Activated naive CD8-positive, alpha-beta T cell treated with anti-CD3 and anti-CD28 coated beads, Interleukin-2, amount 10 ng/mL, durations not matched to agents 7 days and 5 days (primary cell): ENCODE data around the gene SRP19. TPM values are rescaled to one million over a fixed set of nuclear protein-coding genes. Genes with fewer than 3 reads are reported as not detected.
"Not testable (repeated sequence)": the region's sequence is repeated elsewhere in the genome, so short reads cannot be mapped to it uniquely, and the experiment has no call there.

Source experiments
- ATAC-seq: fragments of 150-1000 bp; cut with Tn5 transposase; one replicate; pipeline ENCODE4 v1.10.0; 2021; ENCODE audit warnings: low read depth, moderate library complexity
- POLR2A ChIA-PET: fragments of 350-600 bp; sonication (Branson Sonifier 250); formaldehyde crosslinking; loops from one replicate; lab custom pipeline; 2021; ENCODE audit warnings: antibody characterized with exemption; lab: Charles Lee
- DNase-seq: peaks from one replicate; pipeline ENCODE4 v3.0.0; 2021
- H3K27ac Mint-ChIP-seq: one replicate; pipeline ENCODE4 v1.8.0; 2022; ENCODE audit warnings: mild to moderate bottlenecking, mixed read lengths
- H3K27me3 Mint-ChIP-seq: one replicate; pipeline ENCODE4 v1.8.0; 2022; ENCODE audit warnings: mild to moderate bottlenecking, moderate library complexity, mixed read lengths
- H3K36me3 Mint-ChIP-seq: one replicate; pipeline ENCODE4 v1.8.0; 2021; ENCODE audit warnings: mild to moderate bottlenecking, mixed read lengths
- H3K4me1 Mint-ChIP-seq: one replicate; pipeline ENCODE4 v1.8.0; 2021; ENCODE audit warnings: mixed read lengths
- H3K4me3 Mint-ChIP-seq: one replicate; pipeline ENCODE4 v1.8.0; 2022; ENCODE audit warnings: mild to moderate bottlenecking, moderate library complexity, mixed read lengths
- H3K9me3 Mint-ChIP-seq: one replicate; pipeline ENCODE4 v1.8.0; 2021; ENCODE audit warnings: mixed read lengths
- total RNA-seq, 2 experiments: library from RNA; stranded (reverse); gene quantifications; one replicate each; pipeline ENCODE4 v1.2.3, GENCODE V29; 2021

Gene SRP19
- total RNA-seq, 2 experiments from 2014 or later = 51.2 to 57.0 TPM

- POLR2A ChIA-PET = interaction anchor here (1.4 kb wide), 1 partner anchor 67 kb away, joined by 3 read pairs; no protein-coding TSS in a partner anchor
- Mint-ChIP-seq H3K9me3 (peaks cover 5% of the 10 kb centered on the region), H3K4me3 (no peak overlapping the region), H3K27ac (no peak overlapping the region), H3K4me1 (peaks cover 2% of the 10 kb centered on the region), H3K27me3 (peaks cover 64% of the 10 kb centered on the region), H3K36me3 (peaks cover 13% of the 10 kb centered on the region)
- DNase-seq = no peak
- no peak for ATAC-seq
Measured at GRCh38 chr5:112854651-112855050, 6.4 kb upstream of the SRP19 start.

DNA sequence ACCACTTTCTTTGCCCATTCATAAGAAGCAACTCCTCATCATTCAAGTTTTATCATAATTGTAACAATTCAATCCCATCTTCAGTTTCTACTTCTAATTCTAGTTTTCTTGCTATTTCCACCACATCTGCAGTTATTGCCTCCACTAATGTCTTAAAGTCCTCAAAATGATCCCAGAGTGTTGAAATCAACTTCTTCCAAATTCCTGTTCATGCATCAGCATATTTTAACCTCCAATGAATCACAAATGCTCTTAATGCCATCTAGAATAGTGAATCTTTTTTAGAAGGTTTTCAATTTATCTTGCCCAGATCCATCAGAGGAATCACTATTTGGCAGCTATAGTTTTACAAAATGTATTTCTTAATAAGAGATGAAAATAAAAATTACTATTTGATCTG, 3.2 kb upstream of the SRP19 start:
- ATAC-seq (no peak), DNase-seq (no peak)
- peaks cover 13% of the 10 kb centered on the region for H3K36me3 Mint-ChIP-seq
- POLR2A ChIA-PET = interaction anchor here (0.7 kb wide), 1 partner anchor 15 kb away, joined by 3 read pairs; no protein-coding TSS in a partner anchor
- peaks cover 12% of the 10 kb centered on the region for H3K4me1 Mint-ChIP-seq
- H3K4me3 Mint-ChIP-seq = no peak overlapping the region
- H3K9me3 Mint-ChIP-seq = peaks cover 5% of the 10 kb centered on the region
- H3K27me3 Mint-ChIP-seq = peaks cover 48% of the 10 kb centered on the region
- H3K27ac Mint-ChIP-seq = no peak overlapping the region

- Mint-ChIP-seq H3K4me1 (peaks cover 24% of the 10 kb centered on the region), H3K4me3 (peak overlapping the region; percentile 96), H3K36me3 (peaks cover 14% of the 10 kb centered on the region), H3K27ac (peak overlapping the region; percentile 94), H3K27me3 (peaks cover 25% of the 10 kb centered on the region)
- not testable (repeated sequence) for DNase-seq, H3K9me3 Mint-ChIP-seq, ATAC-seq
- POLR2A ChIA-PET = interaction anchor here (1.0 to 2.1 kb wide), 9 partner anchors 10 to 116 kb away, joined by 3 to 15 read pairs (median 4); partner anchors contain the start of genes DCP2 and REEP5
Measured at GRCh38 chr5:112860571-112860928, 537 bp upstream of the SRP19 start.

GRCh38 chr5:112861638-112861985, 525 bp downstream of the SRP19 start:
- no peak for ATAC-seq
- Mint-ChIP-seq H3K4me1 (peaks cover 25% of the 10 kb centered on the region), H3K27me3 (peaks cover 14% of the 10 kb centered on the region), H3K36me3 (peaks cover 16% of the 10 kb centered on the region), H3K9me3 (no peaks in the 10 kb centered on the region), H3K27ac (peak overlapping the region; percentile 94), H3K4me3 (peak overlapping the region; percentile 96)
- POLR2A ChIA-PET = interaction anchor here (0.6 to 2.1 kb wide), 7 partner anchors 8 to 115 kb away, joined by 3 to 15 read pairs (median 5); partner anchors contain the start of genes DCP2 and REEP5
- DNase-seq = no peak

- ATAC-seq = no peak
- H3K9me3 Mint-ChIP-seq = no peaks in the 10 kb centered on the region
- H3K4me1 Mint-ChIP-seq = peaks cover 30% of the 10 kb centered on the region
- DNase-seq = no peak
- peak overlapping the region; percentile 96 for H3K4me3 Mint-ChIP-seq
- H3K36me3 Mint-ChIP-seq = peaks cover 19% of the 10 kb centered on the region
- H3K27ac Mint-ChIP-seq = peak overlapping the region; percentile 94
- H3K27me3 Mint-ChIP-seq = peaks cover 13% of the 10 kb centered on the region
- POLR2A ChIA-PET = interaction anchor here (2.1 kb wide), 2 partner anchors 17 to 60 kb away, joined by 6 to 15 read pairs; partner anchors contain the start of gene REEP5
Measured at GRCh38 chr5:112862085-112862484, 998 bp downstream of the SRP19 start.

- H3K27me3 Mint-ChIP-seq = no peaks in the 10 kb centered on the region
- DNase-seq (no peak), ATAC-seq (no peak)
- H3K4me1 Mint-ChIP-seq = peaks cover 31% of the 10 kb centered on the region
- H3K4me3 Mint-ChIP-seq = peak overlapping the region; percentile 96
- peaks cover 24% of the 10 kb centered on the region for H3K36me3 Mint-ChIP-seq
- POLR2A ChIA-PET = no interaction called here
- H3K27ac Mint-ChIP-seq = peak overlapping the region; percentile 6
- H3K9me3 Mint-ChIP-seq = no peaks in the 10 kb centered on the region
Measured at GRCh38 chr5:112863549-112863948, 2.5 kb downstream of the SRP19 start.

GRCh38 chr5:112865128-112865527, 4.0 kb downstream of the SRP19 start:
- Mint-ChIP-seq H3K4me1 (peaks cover 41% of the 10 kb centered on the region), H3K4me3 (no peak overlapping the region), H3K27ac (no peak overlapping the region), H3K9me3 (no peaks in the 10 kb centered on the region), H3K36me3 (peaks cover 27% of the 10 kb centered on the region), H3K27me3 (no peaks in the 10 kb centered on the region)
- POLR2A ChIA-PET = interaction anchor here (0.7 kb wide), 1 partner anchor 111 kb away, joined by 4 read pairs; the partner anchor contains the start of gene DCP2
- ATAC-seq (no peak), DNase-seq (no peak)

DNA sequence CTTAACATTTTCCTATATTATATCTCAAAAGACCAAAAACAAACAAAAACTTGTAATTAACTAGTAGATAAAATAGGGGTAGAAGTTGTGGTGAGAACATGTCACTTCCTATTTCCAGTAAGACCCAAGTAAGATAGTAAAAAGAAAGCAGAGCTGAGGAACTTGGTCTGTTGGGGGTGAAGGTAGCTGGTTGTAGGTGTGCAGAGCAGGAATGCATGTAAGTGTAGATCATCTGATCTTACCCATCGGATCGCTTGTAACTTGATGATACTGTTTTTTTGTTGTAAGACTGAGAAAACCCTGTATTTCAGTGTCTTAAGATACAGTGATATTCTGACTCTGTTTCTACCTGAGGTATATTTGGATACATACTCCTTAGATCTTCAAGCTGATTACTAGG, 5.7 kb downstream of the SRP19 start:
- Mint-ChIP-seq H3K36me3 (peaks cover 30% of the 10 kb centered on the region), H3K4me3 (peak overlapping the region; percentile 57), H3K4me1 (peaks cover 44% of the 10 kb centered on the region), H3K9me3 (no peaks in the 10 kb centered on the region), H3K27me3 (no peaks in the 10 kb centered on the region), H3K27ac (peak overlapping the region; percentile 82)
- no peak for DNase-seq
- POLR2A ChIA-PET = interaction anchor here (1.3 kb wide), 1 partner anchor 110 kb away, joined by 3 read pairs; the partner anchor contains the start of gene DCP2
- peak; percentile 50 for ATAC-seq

- peak overlapping the region; percentile 82 for H3K27ac Mint-ChIP-seq
- ATAC-seq = no peak
- DNase-seq = no peak
- H3K9me3 Mint-ChIP-seq = no peaks in the 10 kb centered on the region
- peaks cover 32% of the 10 kb centered on the region for H3K36me3 Mint-ChIP-seq
- no peaks in the 10 kb centered on the region for H3K27me3 Mint-ChIP-seq
- H3K4me3 Mint-ChIP-seq = peak overlapping the region; percentile 7
- peaks cover 44% of the 10 kb centered on the region for H3K4me1 Mint-ChIP-seq
- POLR2A ChIA-PET = interaction anchor here (1.2 to 1.3 kb wide), 2 partner anchors 54 to 109 kb away, joined by 3 to 5 read pairs; partner anchors contain the start of gene DCP2
Measured at GRCh38 chr5:112867411-112867810, 6.3 kb downstream of the SRP19 start.

DNA sequence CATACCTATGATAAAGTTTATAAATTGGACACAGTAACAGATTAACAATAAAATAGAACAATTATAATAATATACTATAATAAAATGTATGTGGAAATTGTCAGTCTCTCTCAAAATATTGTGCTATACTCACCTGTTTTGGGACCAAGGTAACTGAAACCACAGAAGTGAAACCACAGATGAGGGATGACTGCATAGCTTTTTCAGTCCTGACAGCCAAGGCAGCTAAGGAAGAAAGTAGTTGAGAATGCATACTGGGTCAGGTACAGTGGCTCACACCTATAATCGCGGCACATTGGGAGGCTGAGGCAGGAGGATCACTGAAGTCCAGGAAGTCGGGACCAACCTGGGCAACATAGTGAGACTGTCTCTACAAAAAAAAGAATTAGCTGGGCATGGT, 8.9 kb downstream of the SRP19 start:
- Mint-ChIP-seq H3K4me1 (peaks cover 43% of the 10 kb centered on the region), H3K9me3 (no peaks in the 10 kb centered on the region), H3K4me3 (no peak overlapping the region), H3K36me3 (peaks cover 32% of the 10 kb centered on the region), H3K27me3 (no peaks in the 10 kb centered on the region), H3K27ac (peak overlapping the region; percentile 73)
- POLR2A ChIA-PET = interaction anchor here (0.5 to 2.0 kb wide), 5 partner anchors 9 to 106 kb away, joined by 3 to 5 read pairs (median 3); partner anchors contain the start of genes DCP2, REEP5 and SRP19
- peak; percentile 46 for ATAC-seq
- no peak for DNase-seq

DNA sequence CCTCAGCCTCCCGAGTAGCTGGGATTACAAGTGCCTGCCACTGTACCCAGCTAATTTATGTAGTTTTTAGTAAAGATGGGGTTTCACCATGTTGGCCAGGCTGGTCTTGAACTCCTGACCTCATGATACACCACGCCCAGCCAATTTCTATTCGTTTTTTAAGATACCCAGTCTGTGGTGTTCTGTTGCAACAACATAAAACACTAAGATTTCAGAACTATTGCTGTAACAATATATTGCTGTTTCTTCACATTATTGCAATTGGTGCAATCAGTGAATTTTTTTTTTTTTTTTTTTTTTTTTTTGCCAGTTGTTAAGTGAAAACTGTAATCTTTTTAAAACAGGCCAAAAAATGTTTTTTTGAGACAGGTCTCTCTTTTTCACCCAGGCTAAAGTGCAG, 9.9 kb downstream of the SRP19 start:
- no peak for ATAC-seq
- POLR2A ChIA-PET = interaction anchor here (2.0 kb wide), 1 partner anchor 105 kb away, joined by 5 read pairs; the partner anchor contains the start of gene DCP2
- H3K36me3 Mint-ChIP-seq = peaks cover 30% of the 10 kb centered on the region

GRCh38 chr5:112876362-112876761, 15.3 kb downstream of the SRP19 start:
- ATAC-seq (no peak), DNase-seq (no peak)
- peaks cover 50% of the 10 kb centered on the region for H3K4me1 Mint-ChIP-seq
- no peak overlapping the region for H3K27ac Mint-ChIP-seq
- peaks cover 34% of the 10 kb centered on the region for H3K36me3 Mint-ChIP-seq
- H3K4me3 Mint-ChIP-seq = no peak overlapping the region
- POLR2A ChIA-PET = interaction anchor here (1.4 kb wide), 1 partner anchor 48 kb away, joined by 3 read pairs; no protein-coding TSS in a partner anchor
- H3K27me3 Mint-ChIP-seq = no peaks in the 10 kb centered on the region
- no peaks in the 10 kb centered on the region for H3K9me3 Mint-ChIP-seq

More for the DNA sequence above, 9.9 kb downstream of the SRP19 start:
- no peaks in the 10 kb centered on the region for H3K27me3 Mint-ChIP-seq
- H3K9me3 Mint-ChIP-seq = no peaks in the 10 kb centered on the region
- H3K4me1 Mint-ChIP-seq = peaks cover 43% of the 10 kb centered on the region
- no peak overlapping the region for H3K27ac Mint-ChIP-seq
- no peak overlapping the region for H3K4me3 Mint-ChIP-seq
- DNase-seq = no peak

DNA sequence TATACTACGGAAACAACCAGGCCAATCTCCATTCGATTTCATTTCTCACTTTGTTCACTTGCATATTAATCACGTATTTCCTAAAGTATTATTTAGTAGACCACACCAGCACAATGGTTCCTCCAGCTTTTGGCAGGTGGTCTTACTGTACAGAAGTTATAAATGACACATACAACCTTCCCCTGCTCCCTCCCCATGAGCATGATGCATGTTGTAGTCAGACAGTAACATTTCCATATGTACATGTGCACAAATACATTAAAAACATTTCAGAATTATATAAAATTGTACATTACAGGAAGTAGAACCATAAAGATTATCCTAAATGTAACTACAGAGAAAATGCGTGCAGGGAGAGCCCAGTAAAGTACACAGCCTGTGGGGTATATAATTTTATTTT, 17.0 kb downstream of the SRP19 start:
- H3K4me3 Mint-ChIP-seq = peak overlapping the region; percentile 66
- POLR2A ChIA-PET = interaction anchor here (0.8 to 1.8 kb wide), 7 partner anchors 8 to 98 kb away, joined by 3 to 12 read pairs (median 5); partner anchors contain the start of genes REEP5 and SRP19
- no peak for DNase-seq
- H3K36me3 Mint-ChIP-seq = peaks cover 27% of the 10 kb centered on the region
- no peaks in the 10 kb centered on the region for H3K27me3 Mint-ChIP-seq
- no peak for ATAC-seq
- H3K27ac Mint-ChIP-seq = peak overlapping the region; percentile 23
- H3K9me3 Mint-ChIP-seq = no peaks in the 10 kb centered on the region
- H3K4me1 Mint-ChIP-seq = peaks cover 46% of the 10 kb centered on the region

GRCh38 chr5:112878760-112879159, 17.7 kb downstream of the SRP19 start:
- no peak for DNase-seq
- Mint-ChIP-seq H3K36me3 (peaks cover 24% of the 10 kb centered on the region), H3K27ac (peak overlapping the region; percentile 83), H3K9me3 (no peaks in the 10 kb centered on the region), H3K4me3 (peak overlapping the region; percentile 66), H3K27me3 (no peaks in the 10 kb centered on the region), H3K4me1 (peaks cover 43% of the 10 kb centered on the region)
- peak; percentile 88 for ATAC-seq
- POLR2A ChIA-PET = interaction anchor here (0.8 to 1.8 kb wide), 7 partner anchors 9 to 97 kb away, joined by 3 to 12 read pairs (median 5); partner anchors contain the start of genes REEP5 and SRP19
